Activated T-cell treated with anti-CD3 and anti-CD28 coated beads, Interleukin-2, amount 50 U/mL, for 4 hours (primary cell): ENCODE data around the gene ABCA2. TPM values are rescaled to one million over a fixed set of nuclear protein-coding genes. Genes with fewer than 3 reads are reported as not detected.

ENCODE experiments used
- ATAC-seq, 2 donors: fragments of 200-7000 bp; cut with Tn5 transposase; one replicate each; pipeline ENCODE4 v1.10.0; 2021
- DNase-seq: peaks from one replicate; pipeline ENCODE4 v3.0.0-alpha.2; 2020
- H3K27me3 Mint-ChIP-seq: one replicate; pipeline ENCODE4 v1.8.0; 2021; ENCODE audit warnings: low read depth, mixed read lengths
- H3K36me3 Mint-ChIP-seq: one replicate; pipeline ENCODE4 v1.8.0; 2022; ENCODE audit warnings: mixed read lengths; ENCODE audit not compliant: insufficient read depth
- H3K4me1 Mint-ChIP-seq: one replicate; pipeline ENCODE4 v1.8.0; 2021; ENCODE audit warnings: low read depth, mixed read lengths
- H3K4me3 Mint-ChIP-seq: one replicate; pipeline ENCODE4 v1.8.0; 2021; ENCODE audit warnings: mild to moderate bottlenecking, moderate library complexity, mixed read lengths
- H3K9me3 Mint-ChIP-seq: one replicate; pipeline ENCODE4 v1.8.0; 2021; ENCODE audit warnings: mixed read lengths
- total RNA-seq, 3 donors: library from RNA; stranded (reverse); gene quantifications; one replicate each; pipeline ENCODE4 v1.2.1, GENCODE V29; 2021

Gene ABCA2
- total RNA-seq, 3 donors from 2014 or later, result 9.1 to 15.3 (median 14.3) TPM

DNA sequence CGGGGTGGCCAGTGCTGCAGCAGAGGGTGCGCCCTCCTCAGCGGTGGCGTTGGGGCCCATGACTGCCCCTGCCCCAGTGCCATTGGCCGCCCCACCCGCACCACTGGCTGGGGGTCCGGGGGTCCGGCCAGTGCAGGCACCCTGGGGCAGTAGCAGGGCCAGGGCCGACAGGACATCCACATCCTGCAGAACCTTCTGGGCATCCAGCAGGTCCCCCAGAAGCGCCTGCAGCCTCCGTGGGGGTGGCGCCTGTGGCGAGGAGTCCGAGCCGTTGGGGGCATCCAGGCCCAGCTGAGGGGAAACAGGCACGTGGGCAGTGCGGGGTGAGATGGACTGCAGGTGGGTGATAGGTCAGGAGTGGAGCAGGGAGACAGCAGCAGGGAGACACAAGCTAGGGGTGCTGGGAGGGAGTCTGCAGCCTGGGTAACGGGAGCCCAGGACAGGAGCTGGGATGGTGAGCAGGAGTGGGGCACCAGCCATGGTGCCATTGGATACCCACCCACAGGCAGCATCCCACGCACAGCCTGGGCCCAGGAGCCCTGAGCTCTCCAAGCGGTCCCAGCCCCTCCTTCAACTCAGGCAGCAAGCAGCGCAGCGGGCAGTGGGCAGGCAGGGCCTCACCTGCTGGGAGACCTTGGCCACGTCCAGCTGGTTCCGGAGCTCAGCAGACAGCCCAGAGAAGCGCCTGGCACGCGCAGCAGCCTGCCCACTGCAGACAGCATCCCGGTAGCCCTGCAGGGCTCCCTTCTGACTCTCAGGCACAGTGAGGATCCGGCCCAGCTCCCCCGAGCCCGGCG is 7.1 kb downstream of the ABCA2 start:
- H3K36me3 Mint-ChIP-seq, result no peaks in the 10 kb centered on the region
- H3K9me3 Mint-ChIP-seq, result no peaks in the 10 kb centered on the region
- H3K4me1 Mint-ChIP-seq, result peaks cover 2% of the 10 kb centered on the region

DNA sequence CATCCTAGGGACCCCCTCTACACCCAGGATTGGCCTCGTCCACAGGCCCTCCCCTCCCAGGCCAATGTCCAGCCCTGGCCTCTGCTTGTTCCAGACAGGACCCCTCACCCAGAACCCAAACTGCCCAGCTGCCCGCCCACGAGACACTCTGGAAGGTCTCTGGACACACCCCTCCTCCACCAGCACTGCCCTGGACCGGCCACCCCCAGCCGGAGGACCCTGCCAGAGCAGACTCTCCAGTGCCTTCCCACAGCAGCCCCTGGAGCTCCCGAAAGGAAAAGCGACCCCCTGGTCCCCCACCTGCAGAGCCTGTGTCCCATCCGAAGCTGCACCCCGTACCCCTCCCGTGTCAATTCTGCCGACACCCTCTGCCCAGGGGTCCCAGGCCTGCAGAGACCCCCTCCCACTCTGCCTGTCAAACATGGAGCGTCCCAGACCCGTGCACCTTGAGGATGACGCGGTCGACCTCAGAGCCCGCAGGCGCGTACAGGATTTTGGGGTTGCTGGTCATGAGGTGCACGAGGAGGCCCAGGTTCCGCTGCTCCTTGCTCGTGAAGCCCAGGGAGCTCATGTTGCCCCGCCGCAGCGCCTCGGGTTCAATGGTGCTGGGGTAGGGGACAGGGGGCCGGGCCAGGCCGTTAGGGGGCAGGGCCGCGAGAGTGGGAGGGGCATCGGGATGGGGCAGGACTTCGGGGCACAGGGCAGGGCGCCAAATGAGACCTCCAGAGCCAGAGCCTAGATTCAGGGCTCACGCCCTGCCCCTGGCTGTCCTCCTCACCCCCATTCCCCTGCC is 8.0 kb downstream of the ABCA2 start:
- Mint-ChIP-seq H3K4me3 (no peak overlapping the region), H3K27me3 (no peaks in the 10 kb centered on the region)
- no peak for ATAC-seq

More for the DNA sequence above, 7.1 kb downstream of the ABCA2 start:
- H3K27me3 Mint-ChIP-seq, result no peaks in the 10 kb centered on the region
- no peak overlapping the region for H3K4me3 Mint-ChIP-seq
- no peak for ATAC-seq
- DNase-seq, result no peak

GRCh38 chr9:137018761-137019559 is 9.1 kb downstream of the ABCA2 start:
- Mint-ChIP-seq H3K36me3 (no peaks in the 10 kb centered on the region), H3K27me3 (no peaks in the 10 kb centered on the region), H3K9me3 (no peaks in the 10 kb centered on the region), H3K4me3 (no peak overlapping the region), H3K4me1 (peaks cover 2% of the 10 kb centered on the region)
- no peak for DNase-seq
- ATAC-seq, result no peak

More for the DNA sequence above, 8.0 kb downstream of the ABCA2 start:
- H3K36me3 Mint-ChIP-seq, result no peaks in the 10 kb centered on the region
- H3K9me3 Mint-ChIP-seq, result no peaks in the 10 kb centered on the region
- no peak for DNase-seq
- peaks cover 2% of the 10 kb centered on the region for H3K4me1 Mint-ChIP-seq

DNA sequence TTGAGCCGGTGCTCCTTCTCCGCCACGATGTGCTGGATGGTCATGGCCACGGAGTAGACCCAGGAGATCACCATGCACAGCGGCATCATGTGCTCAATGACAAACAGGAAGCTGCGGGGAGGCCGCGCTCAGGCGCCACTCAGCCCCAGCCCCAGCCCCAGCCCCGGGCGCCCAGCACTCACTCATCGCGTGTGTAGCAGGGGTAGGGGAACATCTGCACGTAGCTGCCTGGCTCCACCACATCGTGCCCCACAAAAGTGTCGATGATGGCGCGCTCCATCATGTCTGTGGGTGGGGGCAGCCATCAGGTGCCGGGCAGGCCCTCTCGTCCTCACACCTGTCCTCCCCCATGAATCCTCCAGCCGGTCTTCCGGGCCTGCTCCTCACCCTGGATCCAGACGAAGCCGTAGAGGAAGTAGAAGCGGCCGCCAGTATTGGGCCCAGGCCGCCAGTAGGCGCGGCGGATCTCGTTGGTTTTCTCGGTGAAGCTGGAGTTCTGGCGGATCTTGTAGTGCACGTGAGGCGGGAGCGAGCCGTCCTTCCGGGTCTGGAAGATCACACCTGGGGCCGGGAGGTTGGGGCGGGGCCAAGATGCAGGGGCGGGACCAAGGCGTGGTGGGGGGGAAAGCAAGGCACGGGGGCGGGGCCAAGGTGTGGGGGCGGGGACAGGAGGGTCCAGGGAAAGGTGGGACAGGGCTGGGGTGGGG is 10.1 kb downstream of the ABCA2 start:
- Mint-ChIP-seq H3K4me3 (no peak overlapping the region), H3K36me3 (no peaks in the 10 kb centered on the region), H3K9me3 (no peaks in the 10 kb centered on the region), H3K4me1 (peaks cover 2% of the 10 kb centered on the region), H3K27me3 (no peaks in the 10 kb centered on the region)
- DNase-seq (no peak), ATAC-seq (no peak)

- ATAC-seq, result no peak
- H3K27me3 Mint-ChIP-seq, result no peaks in the 10 kb centered on the region
These were observed 11.0 kb downstream of the ABCA2 start for GRCh38 chr9:137017071-137017470.

DNA sequence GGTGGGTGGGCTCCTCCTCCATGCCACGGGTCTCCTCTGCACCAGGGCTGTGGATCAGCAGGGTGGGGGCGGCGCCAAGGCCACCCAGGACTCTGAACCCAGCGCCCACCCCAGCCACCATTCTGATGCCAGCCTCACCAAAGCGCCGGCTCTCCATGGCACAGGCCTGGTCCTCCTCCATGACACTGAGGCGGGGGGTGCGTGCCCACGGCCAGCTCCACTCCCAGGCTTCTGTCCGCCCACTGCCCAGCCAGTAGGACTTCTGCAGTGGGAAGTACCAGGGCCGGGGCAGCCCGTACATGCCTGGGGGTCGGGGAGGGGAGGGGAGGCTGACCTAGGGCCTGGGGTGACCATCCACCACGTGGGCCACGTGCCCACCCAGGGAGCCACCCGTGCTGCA is 11.6 kb downstream of the ABCA2 start:
- Mint-ChIP-seq H3K27me3 (no peaks in the 10 kb centered on the region), H3K4me1 (no peaks in the 10 kb centered on the region), H3K4me3 (no peak overlapping the region), H3K36me3 (peaks cover 1% of the 10 kb centered on the region), H3K9me3 (no peaks in the 10 kb centered on the region)
- ATAC-seq (no peak), DNase-seq (no peak)

More at GRCh38 chr9:137017071-137017470, 11.0 kb downstream of the ABCA2 start:
- Mint-ChIP-seq H3K9me3 (no peaks in the 10 kb centered on the region), H3K4me1 (peaks cover 1% of the 10 kb centered on the region), H3K4me3 (no peak overlapping the region), H3K36me3 (no peaks in the 10 kb centered on the region)
- DNase-seq, result no peak

- Mint-ChIP-seq H3K4me1 (no peaks in the 10 kb centered on the region), H3K36me3 (peaks cover 1% of the 10 kb centered on the region), H3K9me3 (no peaks in the 10 kb centered on the region), H3K27me3 (no peaks in the 10 kb centered on the region), H3K4me3 (no peak overlapping the region)
- ATAC-seq (no peak), DNase-seq (no peak)
These were observed 12.1 kb downstream of the ABCA2 start for GRCh38 chr9:137015976-137016375.

- no peaks in the 10 kb centered on the region for H3K9me3 Mint-ChIP-seq
- H3K4me3 Mint-ChIP-seq, result no peak overlapping the region
- no peak for DNase-seq
- no peaks in the 10 kb centered on the region for H3K27me3 Mint-ChIP-seq
- H3K36me3 Mint-ChIP-seq, result peaks cover 1% of the 10 kb centered on the region
- H3K4me1 Mint-ChIP-seq, result no peaks in the 10 kb centered on the region
- no peak for ATAC-seq
These were observed 12.5 kb downstream of the ABCA2 start for GRCh38 chr9:137015540-137015930.

GRCh38 chr9:137014776-137015539 is 13.1 kb downstream of the ABCA2 start:
- Mint-ChIP-seq H3K9me3 (no peaks in the 10 kb centered on the region), H3K27me3 (no peaks in the 10 kb centered on the region), H3K4me1 (no peaks in the 10 kb centered on the region), H3K36me3 (peaks cover 1% of the 10 kb centered on the region), H3K4me3 (no peak overlapping the region)
- DNase-seq, result no peak
- ATAC-seq, result no peak

DNA sequence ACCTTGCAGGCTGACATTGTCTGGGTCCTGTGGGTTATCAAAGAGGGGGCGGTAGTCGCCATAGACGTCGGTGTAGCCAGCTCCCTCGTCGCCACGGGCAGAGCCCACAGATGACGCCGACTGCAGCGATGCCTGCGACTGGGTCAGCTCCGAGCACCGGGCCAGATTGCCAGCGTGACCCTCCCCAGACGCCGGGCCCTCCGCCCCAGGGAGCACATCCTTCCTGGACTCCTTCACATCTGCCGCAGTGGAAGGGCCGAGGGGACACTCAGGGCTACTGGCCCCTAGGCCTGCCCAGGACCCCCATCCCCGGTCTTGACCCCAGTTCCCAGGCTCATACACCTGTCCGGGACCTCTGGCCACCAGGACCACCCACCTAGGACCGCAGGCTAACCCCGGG is 13.9 kb downstream of the ABCA2 start:
- DNase-seq (no peak), ATAC-seq (no peak)
- Mint-ChIP-seq H3K9me3 (no peaks in the 10 kb centered on the region), H3K4me3 (no peak overlapping the region), H3K36me3 (peaks cover 1% of the 10 kb centered on the region), H3K27me3 (no peaks in the 10 kb centered on the region), H3K4me1 (no peaks in the 10 kb centered on the region)

DNA sequence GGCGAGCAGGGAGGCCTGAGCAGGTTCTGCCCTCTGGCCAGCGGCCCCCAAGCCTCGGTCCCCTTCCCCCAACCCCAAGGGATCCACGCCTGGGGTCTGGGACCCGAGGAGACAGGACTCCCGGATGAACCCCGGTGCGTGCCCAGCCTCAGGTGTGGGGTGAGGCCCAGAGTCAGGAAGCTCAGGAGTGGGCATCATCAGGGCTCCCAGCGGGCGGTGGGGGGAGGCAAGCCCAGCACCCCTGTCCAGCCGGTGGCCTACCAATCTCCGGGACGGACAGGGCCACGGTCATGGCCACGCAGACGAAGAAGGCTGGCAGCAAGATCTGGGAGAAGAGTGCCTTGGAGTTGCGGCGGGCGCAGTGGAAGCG is 14.5 kb downstream of the ABCA2 start:
- Mint-ChIP-seq H3K4me3 (no peak overlapping the region), H3K9me3 (no peaks in the 10 kb centered on the region), H3K27me3 (no peaks in the 10 kb centered on the region), H3K4me1 (no peaks in the 10 kb centered on the region), H3K36me3 (peaks cover 1% of the 10 kb centered on the region)
- DNase-seq (no peak), ATAC-seq (no peak)

- no peaks in the 10 kb centered on the region for H3K27me3 Mint-ChIP-seq
- H3K36me3 Mint-ChIP-seq, result peaks cover 1% of the 10 kb centered on the region
- no peak for ATAC-seq
- no peak overlapping the region for H3K4me3 Mint-ChIP-seq
- no peak for DNase-seq
- no peaks in the 10 kb centered on the region for H3K4me1 Mint-ChIP-seq
- H3K9me3 Mint-ChIP-seq, result no peaks in the 10 kb centered on the region
These were observed 15.1 kb downstream of the ABCA2 start for GRCh38 chr9:137012694-137013570.
